HG02610 (cell line): Measurements from ENCODE around the gene GAL3ST2.
A peak's percentile ranks its signal among the peaks of the same experiment; 100 is the strongest.

ENCODE experiments used
- ATAC-seq: cut with Tn5 transposase; IDR thresholded peaks from one replicate; pipeline ENCODE4 v1.9.1; 2021; ENCODE audit warnings: mild to moderate bottlenecking, moderate library complexity; ENCODE audit not compliant: unreplicated experiment

Gene GAL3ST2

GRCh38 chr2:241842620-241843211 lies 66.1 kb downstream of the GAL3ST2 start:
- ATAC-seq, result no peak

- ATAC-seq, result no peak
Measured at GRCh38 chr2:241843321-241844065, 66.9 kb downstream of the GAL3ST2 start.

- peak; percentile 72 for ATAC-seq
Measured at GRCh38 chr2:241844066-241844728, 67.6 kb downstream of the GAL3ST2 start.

DNA sequence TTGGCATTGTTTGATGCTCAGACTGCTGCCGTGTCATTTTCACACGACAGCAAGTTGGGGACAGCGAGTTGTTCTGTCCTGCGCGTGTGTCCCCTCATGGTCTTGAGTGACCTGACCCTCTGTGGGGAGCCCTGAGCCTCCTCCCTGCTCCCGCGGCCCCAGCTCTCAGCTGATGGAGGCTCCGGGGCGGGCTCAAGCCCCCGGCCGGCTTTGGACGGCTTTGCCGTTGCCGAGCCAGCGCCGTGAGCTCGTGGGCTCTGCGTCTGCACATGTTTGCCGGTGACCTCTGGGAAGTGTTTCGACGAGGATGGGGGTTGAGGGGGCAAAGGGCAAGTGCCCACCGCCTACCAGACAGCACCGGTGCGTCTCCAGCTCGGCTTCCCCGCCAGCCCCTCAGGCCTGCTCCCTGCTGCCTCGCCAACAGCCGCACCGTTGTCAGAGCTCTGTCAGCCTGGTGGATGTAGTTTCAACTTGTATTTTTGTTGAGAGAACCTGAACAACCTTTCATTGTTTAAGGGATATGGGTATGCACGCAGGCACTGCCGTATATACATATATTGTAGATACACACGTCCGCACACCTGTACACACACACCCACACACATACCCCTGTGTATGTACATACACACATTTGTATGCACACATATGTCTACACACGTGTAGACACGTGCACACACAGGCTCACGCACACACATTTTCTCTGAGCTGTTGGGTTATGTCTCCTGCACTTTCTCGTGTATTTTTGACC lies 68.4 kb downstream of the GAL3ST2 start:
- no peak for ATAC-seq

DNA sequence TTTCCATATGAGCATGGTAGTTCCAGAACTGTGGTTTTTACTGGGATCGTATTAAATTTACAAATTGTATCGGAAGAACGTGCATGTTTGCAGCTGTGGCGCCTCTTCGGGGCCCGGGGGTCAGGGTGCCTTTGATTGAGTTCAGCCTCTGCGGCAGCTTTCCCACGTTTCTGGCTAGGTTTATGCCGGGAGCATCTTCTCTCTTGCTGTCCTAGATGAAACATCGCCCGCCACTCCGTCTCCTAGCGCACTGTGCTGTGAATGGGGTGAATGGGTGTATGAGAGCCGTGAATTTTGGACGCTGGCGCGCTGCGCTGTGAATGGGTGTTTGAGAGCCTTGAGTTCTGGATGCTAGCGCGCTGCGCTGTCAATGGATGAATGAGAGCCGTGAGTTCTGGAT lies 69.8 kb downstream of the GAL3ST2 start:
- no peak for ATAC-seq

DNA sequence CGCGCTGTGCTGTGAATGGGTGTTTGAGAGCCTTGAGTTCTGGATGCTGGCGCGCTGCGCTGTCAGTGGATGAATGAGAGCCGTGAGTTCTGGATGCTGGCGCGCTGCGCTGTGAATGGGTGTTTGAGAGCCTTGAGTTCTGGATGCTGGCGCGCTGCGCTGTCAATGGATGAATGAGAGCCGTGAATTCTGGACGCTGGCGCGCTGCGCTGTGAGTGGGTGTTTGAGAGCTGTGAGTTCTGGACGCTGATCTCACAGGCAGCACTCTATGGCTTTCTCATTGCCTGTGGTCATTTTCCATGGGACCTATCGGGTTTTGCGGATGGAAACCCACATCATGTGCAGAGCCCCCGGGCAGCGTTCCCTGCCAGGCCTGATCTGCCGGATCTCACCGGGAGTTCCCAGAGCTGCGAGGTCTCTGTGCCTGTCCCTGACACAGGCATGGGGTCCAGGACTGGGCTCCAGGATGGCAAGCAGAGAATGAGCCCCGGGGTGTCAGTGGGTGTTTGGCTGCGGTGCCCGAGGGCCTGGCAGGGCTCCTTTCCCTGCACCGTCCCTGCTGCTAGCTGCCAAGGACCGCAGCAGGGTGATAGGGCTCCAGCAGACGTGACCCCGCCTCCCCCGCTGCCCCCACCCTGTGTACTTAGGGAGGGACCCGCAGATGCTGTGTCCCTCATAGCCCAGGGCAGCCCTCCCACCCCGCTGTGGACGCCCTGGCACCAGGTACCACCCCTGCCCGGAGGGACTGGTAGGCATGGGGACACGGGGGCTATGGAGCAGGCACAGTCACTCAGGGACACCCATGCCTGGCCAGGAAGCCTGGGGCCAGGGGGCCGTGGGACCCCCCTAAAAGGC lies 72.4 kb downstream of the GAL3ST2 start:
- no peak for ATAC-seq

GRCh38 chr2:241849616-241850543 lies 73.3 kb downstream of the GAL3ST2 start:
- no peak for ATAC-seq

DNA sequence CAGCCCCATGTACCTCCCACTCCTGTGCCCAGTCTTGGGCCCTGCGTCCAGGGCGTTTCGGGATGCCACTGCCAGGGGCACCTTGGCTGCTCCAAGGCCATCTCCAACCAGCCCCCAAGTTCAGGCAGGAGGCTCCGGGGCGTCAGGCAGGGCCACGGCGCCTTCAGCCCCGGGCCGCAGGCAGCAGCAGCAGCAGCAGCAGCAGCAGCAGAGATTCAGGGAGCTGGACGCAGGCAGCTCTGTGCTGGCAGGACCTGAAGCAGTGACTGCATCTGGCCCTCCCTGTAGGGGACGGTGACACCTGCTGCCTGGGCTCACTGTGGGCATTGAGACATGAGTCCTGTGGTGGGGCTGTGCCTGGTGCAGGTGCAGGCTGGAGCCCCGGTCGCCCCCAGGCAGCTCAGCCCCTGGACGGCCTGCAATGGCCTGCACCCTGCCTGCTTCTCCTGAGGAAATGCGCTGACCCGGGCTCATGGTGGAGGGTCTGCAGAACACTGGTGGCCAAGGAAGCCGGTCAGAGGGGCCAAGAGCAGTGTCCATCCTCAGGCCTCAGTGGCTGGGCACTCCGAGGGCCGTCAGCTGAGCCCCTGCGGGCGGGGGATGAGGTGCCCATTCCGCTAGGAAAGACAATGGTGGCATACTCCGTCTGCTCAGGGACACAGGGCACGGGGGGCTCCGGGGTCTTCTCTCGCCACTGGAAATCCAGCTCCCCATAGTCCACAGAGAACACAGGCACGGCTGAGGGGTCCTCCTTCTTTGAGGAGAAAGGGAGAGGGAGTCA lies 74.1 kb downstream of the GAL3ST2 start:
- no peak for ATAC-seq

GRCh38 chr2:241851325-241852115 lies 74.9 kb downstream of the GAL3ST2 start:
- no peak for ATAC-seq

- ATAC-seq, result no peak
Measured at GRCh38 chr2:241852116-241852980, 75.7 kb downstream of the GAL3ST2 start.

DNA sequence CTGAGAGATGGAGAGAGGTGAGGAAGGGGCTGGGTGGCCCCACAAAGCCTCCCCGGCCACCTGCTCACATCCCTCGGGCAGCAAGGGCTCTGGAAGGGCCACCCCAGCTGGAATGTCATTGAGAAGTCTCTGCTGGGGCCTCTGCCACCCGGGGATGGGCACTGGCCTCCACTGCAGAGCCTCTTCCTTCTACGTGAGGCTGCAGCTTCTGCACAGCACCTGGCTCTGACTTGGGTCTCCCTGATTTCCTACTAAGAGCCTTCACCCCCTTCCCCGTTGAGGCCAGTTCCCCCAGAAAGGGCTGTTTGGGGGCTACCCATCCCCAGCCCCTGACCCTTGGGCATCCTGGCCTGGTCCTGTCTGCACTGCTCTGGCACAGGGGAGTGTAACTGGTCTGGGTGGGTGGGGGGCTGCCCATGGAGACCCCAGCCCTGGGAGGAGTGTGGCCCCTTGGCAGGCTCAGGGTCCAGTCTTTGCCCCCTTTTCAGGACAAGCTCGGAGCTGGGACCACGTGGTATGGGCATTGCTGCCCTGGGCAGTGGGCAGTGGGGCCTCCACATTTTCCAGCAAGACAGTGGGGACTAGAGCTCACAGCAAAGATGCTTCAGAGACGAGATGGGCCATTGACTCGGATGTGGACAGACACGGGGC lies 76.5 kb downstream of the GAL3ST2 start:
- ATAC-seq, result no peak
